ENCODE measurements around the gene SV2A. TPM values are rescaled to one million over a fixed set of nuclear protein-coding genes. Genes with fewer than 3 reads are reported as not detected.

SV2A gene
- total and polyA plus RNA-seq, 2 donors from 2014 or later, result 2.0 to 4.5 TPM

- Histone ChIP-seq H3K27me3 (ENCODE audit: control insufficient read depth, insufficient read depth, low read length) (no peaks in the 10 kb centered on the region), H3K9ac (ENCODE audit: low read length in 3 of 3) (no peak overlapping the region), H3K36me3 (ENCODE audit: control insufficient read depth in 2 of 3, insufficient read depth in 3 of 3, low read length in 3 of 3) (no peaks in the 10 kb centered on the region), H3K27ac (ENCODE audit: low read depth in 2 of 2, low read length in 2 of 2) (no peak overlapping the region), H3K4me1 (ENCODE audit: control insufficient read depth in 2 of 3, insufficient read depth in 2 of 3, low read depth in 1 of 3, low read length in 3 of 3) (peaks cover 0 to 7% (median 6%) of the 10 kb centered on the region in 3 donors), H3K9me3 (ENCODE audit: control insufficient read depth in 2 of 3, insufficient read depth in 1 of 3, low read length in 3 of 3) (no peaks in the 10 kb centered on the region), H3K4me3 (ENCODE audit: low read length in 3 of 3) (no peak overlapping the region)
- TF ChIP-seq CTCF (IDR thresholded peaks at IDR 0.05; ENCODE audit: borderline replicate concordance, extremely low read depth, insufficient read depth), result no peak
- intact Hi-C loops (cut with DNase I), result no loop called here
- FAIRE-seq, result no peak
- no peak for DNase-seq
Measured at GRCh38 chr1:149916193-149916897, 1.3 kb downstream of the SV2A start.

- Histone ChIP-seq H3K9me3 (ENCODE audit: control insufficient read depth in 2 of 3, insufficient read depth in 1 of 3, low read length in 3 of 3) (no peaks in the 10 kb centered on the region), H3K36me3 (ENCODE audit: control insufficient read depth in 2 of 3, insufficient read depth in 3 of 3, low read length in 3 of 3) (no peaks in the 10 kb centered on the region), H3K27ac (ENCODE audit: low read depth in 2 of 2, low read length in 2 of 2) (no peak overlapping the region), H3K4me3 (ENCODE audit: low read length in 3 of 3) (no peak overlapping the region), H3K27me3 (ENCODE audit: control insufficient read depth, insufficient read depth, low read length) (no peaks in the 10 kb centered on the region), H3K9ac (ENCODE audit: low read length in 3 of 3) (no peak overlapping the region), H3K4me1 (ENCODE audit: control insufficient read depth in 2 of 3, insufficient read depth in 2 of 3, low read depth in 1 of 3, low read length in 3 of 3) (peaks cover 0 to 7% (median 6%) of the 10 kb centered on the region in 3 donors)
- FAIRE-seq, result no peak
- no peak for TF ChIP-seq CTCF (IDR thresholded peaks at IDR 0.05; ENCODE audit: borderline replicate concordance, extremely low read depth, insufficient read depth)
- intact Hi-C loops (cut with DNase I), result no loop called here
- peak in 4 of 5 donors; percentile 52 to 68 (median 61) for DNase-seq
Measured at GRCh38 chr1:149915429-149916192, 2.0 kb downstream of the SV2A start.

GRCh38 chr1:149914545-149914944 is 3.1 kb downstream of the SV2A start:
- peaks cover 0 to 7% (median 6%) of the 10 kb centered on the region in 3 donors for H3K4me1 ChIP-seq (ENCODE audit: control insufficient read depth in 2 of 3, insufficient read depth in 2 of 3, low read depth in 1 of 3, low read length in 3 of 3)
- H3K9ac ChIP-seq (ENCODE audit: low read length in 3 of 3), result no peak overlapping the region
- H3K27ac ChIP-seq (ENCODE audit: low read depth in 2 of 2, low read length in 2 of 2), result no peak overlapping the region
- intact Hi-C loops (cut with DNase I), result no loop called here
- TF ChIP-seq CTCF (IDR thresholded peaks at IDR 0.05; ENCODE audit: borderline replicate concordance, extremely low read depth, insufficient read depth), result no peak
- no peaks in the 10 kb centered on the region for H3K9me3 ChIP-seq (ENCODE audit: control insufficient read depth in 2 of 3, insufficient read depth in 1 of 3, low read length in 3 of 3)
- H3K27me3 ChIP-seq (ENCODE audit: control insufficient read depth, insufficient read depth, low read length), result no peaks in the 10 kb centered on the region
- no peaks in the 10 kb centered on the region for H3K36me3 ChIP-seq (ENCODE audit: control insufficient read depth in 2 of 3, insufficient read depth in 3 of 3, low read length in 3 of 3)
- FAIRE-seq, result no peak
- no peak for DNase-seq
- no peak overlapping the region for H3K4me3 ChIP-seq (ENCODE audit: low read length in 3 of 3)
